C4-2B (cell line): ENCODE data around the gene CATSPER3.

ENCODE experiments used
- CTCF ChIP-seq: fragments of 450-650 bp; conservative IDR thresholded peaks from 2 replicates; pipeline ENCODE4 v1.5.1; 2017; ENCODE audit warnings: mild to moderate bottlenecking
- ZFX ChIP-seq: fragments of 450-650 bp; IDR thresholded peaks from 2 replicates; pipeline ENCODE4 v1.6.1; 2017

GRCh38 chr5:135012951-135013391 is 45.3 kb downstream of the CATSPER3 start:
- TF ChIP-seq CTCF, result no peak
- no peak for TF ChIP-seq ZFX
